DND-41 (cell line): Measurements from ENCODE around the gene PTBP1.

Source experiments
- ATAC-seq: fragments of 200-7000 bp; cut with Tn5 transposase; 3 replicates; pipeline ENCODE4 v1.9.1; 2021; ENCODE audit warnings: low read depth; ENCODE audit not compliant: insufficient read depth
- DNase-seq: peaks from one replicate; pipeline ENCODE4 v3.0.0-alpha.2; 2020
- H2AFZ ChIP-seq: 2 replicates; pipeline ENCODE4 v1.6.0; 2012; ENCODE audit warnings: low read depth, low read length
- H3K27ac ChIP-seq: 2 replicates; pipeline ENCODE4 v1.5.1; 2012; ENCODE audit warnings: low read length, inconsistent platforms
- H3K27me3 ChIP-seq: fragments of 200-600 bp; sonication (generic); 2 replicates; pipeline ENCODE4 v1.6.0; 2012; ENCODE audit warnings: low read length, mild to moderate bottlenecking, inconsistent platforms; ENCODE audit not compliant: insufficient read depth, poor library complexity
- H3K36me3 ChIP-seq: 2 replicates; pipeline ENCODE4 v1.5.1; 2012; ENCODE audit warnings: low read length, inconsistent platforms; ENCODE audit not compliant: insufficient read depth
- H3K4me1 ChIP-seq: 2 replicates; pipeline ENCODE4 v1.5.1; 2012; ENCODE audit warnings: mild to moderate bottlenecking, low read length; ENCODE audit not compliant: insufficient read depth
- H3K4me2 ChIP-seq: 2 replicates; pipeline ENCODE4 v1.6.0; 2012; ENCODE audit warnings: mild to moderate bottlenecking, moderate library complexity, low read length, inconsistent platforms; ENCODE audit not compliant: insufficient read depth
- H3K4me3 ChIP-seq, 2 experiments: fragments of 200-600 bp in 1 of 2; shearing (Covaris generic) in 1 of 2; 2 replicates each; pipeline ENCODE4 v1.5.1; 2012 to 2016; ENCODE audit warnings: inconsistent platforms in 2 of 2, low read length in 2 of 2, mild to moderate bottlenecking in 2 of 2, low read depth in 1 of 2, moderate library complexity in 1 of 2
- H3K79me2 ChIP-seq: 2 replicates; pipeline ENCODE4 v1.6.0; 2012; ENCODE audit warnings: low read length, inconsistent platforms; ENCODE audit not compliant: insufficient read depth
- H3K9ac ChIP-seq: 2 replicates; pipeline ENCODE4 v1.6.0; 2012; ENCODE audit warnings: low read depth, mild to moderate bottlenecking, inconsistent platforms, low read length, moderate library complexity
- H3K9me3 ChIP-seq: 2 replicates; pipeline ENCODE4 v1.5.1; 2012; ENCODE audit warnings: low read length, moderate library complexity, mild to moderate bottlenecking, inconsistent platforms; ENCODE audit not compliant: insufficient read depth, severe bottlenecking
- H4K20me1 ChIP-seq: 2 replicates; pipeline ENCODE4 v1.6.0; 2012; ENCODE audit warnings: low read length; ENCODE audit not compliant: insufficient read depth
- EZH2 ChIP-seq: IDR thresholded peaks from 3 replicates; pipeline ENCODE4 v1.6.1; 2012; ENCODE audit warnings: borderline replicate concordance, low read depth, mild to moderate bottlenecking, moderate library complexity, low read length, inconsistent platforms; ENCODE audit not compliant: severe bottlenecking
- TF ChIP-seq, protein P1 (sequence below): IDR thresholded peaks from 2 replicates; pipeline ENCODE4 v1.5.1; 2012; ENCODE audit warnings: borderline replicate concordance, low read length, moderate library complexity, mild to moderate bottlenecking; ENCODE audit not compliant: poor library complexity, severe bottlenecking; ENCODE audit errors: extremely low read depth

The PTBP1 gene

GRCh38 chr19:821825-822503 lies 24.7 kb downstream of the PTBP1 start, which contains the start of gene PLPPR3:
Gene PLPPR3 (minus strand): TSS chr19:821955. CDS start chr19:821559, 396 bp downstream.
- Histone ChIP-seq H3K9me3 (no peaks in the 10 kb centered on the region), H3K9ac (no peak within 1 kb of the TSS), H4K20me1 (no peaks in the 10 kb centered on the region), H3K79me2 (no peaks in the 10 kb centered on the region), H3K36me3 (no peaks in the 10 kb centered on the region), H3K27me3 (no peaks in the 10 kb centered on the region), H2AFZ (no peak within 1 kb of the TSS), H3K27ac (no peak within 1 kb of the TSS), H3K4me1 (no peaks in the 10 kb centered on the region), H3K4me2 (no peak within 1 kb of the TSS), H3K4me3 (no peak within 1 kb of the TSS)
- DNase-seq (no peak), ATAC-seq (no peak)
- no peak for TF ChIP-seq EZH2
- TF ChIP-seq, protein P1, sequence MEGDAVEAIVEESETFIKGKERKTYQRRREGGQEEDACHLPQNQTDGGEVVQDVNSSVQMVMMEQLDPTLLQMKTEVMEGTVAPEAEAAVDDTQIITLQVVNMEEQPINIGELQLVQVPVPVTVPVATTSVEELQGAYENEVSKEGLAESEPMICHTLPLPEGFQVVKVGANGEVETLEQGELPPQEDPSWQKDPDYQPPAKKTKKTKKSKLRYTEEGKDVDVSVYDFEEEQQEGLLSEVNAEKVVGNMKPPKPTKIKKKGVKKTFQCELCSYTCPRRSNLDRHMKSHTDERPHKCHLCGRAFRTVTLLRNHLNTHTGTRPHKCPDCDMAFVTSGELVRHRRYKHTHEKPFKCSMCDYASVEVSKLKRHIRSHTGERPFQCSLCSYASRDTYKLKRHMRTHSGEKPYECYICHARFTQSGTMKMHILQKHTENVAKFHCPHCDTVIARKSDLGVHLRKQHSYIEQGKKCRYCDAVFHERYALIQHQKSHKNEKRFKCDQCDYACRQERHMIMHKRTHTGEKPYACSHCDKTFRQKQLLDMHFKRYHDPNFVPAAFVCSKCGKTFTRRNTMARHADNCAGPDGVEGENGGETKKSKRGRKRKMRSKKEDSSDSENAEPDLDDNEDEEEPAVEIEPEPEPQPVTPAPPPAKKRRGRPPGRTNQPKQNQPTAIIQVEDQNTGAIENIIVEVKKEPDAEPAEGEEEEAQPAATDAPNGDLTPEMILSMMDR = no peak

DNA sequence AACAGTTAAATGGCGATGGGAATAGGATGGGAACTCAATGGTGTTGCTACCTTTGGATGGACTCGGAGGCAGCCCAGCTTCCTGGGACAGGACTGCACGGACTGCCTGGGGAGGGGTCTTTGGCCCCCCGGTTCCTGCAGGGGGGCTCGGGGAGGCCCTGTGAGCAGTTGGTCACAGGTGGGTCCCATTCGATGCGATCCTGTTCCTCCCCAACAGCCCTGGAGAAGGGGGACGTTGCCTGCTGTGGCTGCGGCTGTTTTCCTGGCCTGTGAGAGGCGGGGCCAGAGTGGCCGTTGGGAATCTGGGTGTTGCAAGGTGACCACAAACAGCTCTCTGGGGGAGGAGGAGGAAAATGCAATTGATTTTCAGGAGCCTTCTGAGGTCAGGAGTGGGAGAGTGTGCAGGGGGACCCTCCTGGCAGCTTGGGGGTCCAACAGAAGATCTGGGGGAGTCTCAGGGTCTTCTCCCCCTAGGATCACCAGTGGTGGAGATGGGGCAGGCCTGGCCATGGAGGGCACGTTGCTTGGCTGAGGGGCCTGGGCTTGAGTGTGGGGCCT lies 26.4 kb downstream of the PTBP1 start:
- ATAC-seq (no peak), DNase-seq (no peak)
- Histone ChIP-seq H3K36me3 (no peaks in the 10 kb centered on the region), H2AFZ (no peak overlapping the region), H4K20me1 (no peaks in the 10 kb centered on the region), H3K27me3 (no peaks in the 10 kb centered on the region), H3K9ac (no peak overlapping the region), H3K27ac (no peak overlapping the region), H3K4me1 (no peaks in the 10 kb centered on the region), H3K79me2 (no peaks in the 10 kb centered on the region), H3K4me3 (no peak overlapping the region), H3K4me2 (no peak overlapping the region), H3K9me3 (no peaks in the 10 kb centered on the region)
- no peak for TF ChIP-seq EZH2
- TF ChIP-seq, protein P1 = no peak

DNA sequence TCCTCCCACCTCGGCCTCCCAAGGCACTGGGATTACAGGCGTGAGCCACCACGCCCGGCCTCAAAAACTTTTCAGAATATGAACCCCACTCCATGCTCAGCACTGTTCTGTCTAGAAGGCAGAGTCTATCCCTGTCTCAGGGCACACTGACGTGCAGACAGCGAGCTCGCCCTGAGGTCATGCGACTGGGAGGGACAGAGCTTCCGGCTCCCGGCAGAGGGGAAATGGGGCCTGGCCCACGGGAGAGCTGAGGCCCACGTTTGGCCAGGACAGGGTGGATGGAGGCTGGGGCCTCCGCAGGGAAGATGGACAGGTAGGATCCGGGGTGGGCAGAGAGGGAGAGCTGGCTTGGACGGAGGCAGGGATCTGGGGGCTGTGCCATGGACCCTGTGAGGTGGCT lies 27.6 kb downstream of the PTBP1 start:
- no peak for DNase-seq
- no peaks in the 10 kb centered on the region for H3K79me2 ChIP-seq
- H3K9ac ChIP-seq = no peak overlapping the region
- no peak overlapping the region for H3K4me2 ChIP-seq
- H3K27ac ChIP-seq = no peak overlapping the region
- H3K4me1 ChIP-seq = no peaks in the 10 kb centered on the region
- no peaks in the 10 kb centered on the region for H3K36me3 ChIP-seq
- no peak overlapping the region for H3K4me3 ChIP-seq
- ATAC-seq = no peak
- no peaks in the 10 kb centered on the region for H4K20me1 ChIP-seq
- no peak overlapping the region for H2AFZ ChIP-seq
- no peaks in the 10 kb centered on the region for H3K9me3 ChIP-seq
- no peak for TF ChIP-seq EZH2
- no peaks in the 10 kb centered on the region for H3K27me3 ChIP-seq

GRCh38 chr19:825897-826644 lies 28.8 kb downstream of the PTBP1 start:
- Histone ChIP-seq H3K4me3 (no peak overlapping the region), H2AFZ (no peak overlapping the region), H3K4me2 (no peak overlapping the region), H3K4me1 (no peaks in the 10 kb centered on the region), H3K27ac (no peak overlapping the region), H3K36me3 (no peaks in the 10 kb centered on the region), H3K27me3 (no peaks in the 10 kb centered on the region), H4K20me1 (no peaks in the 10 kb centered on the region), H3K79me2 (no peaks in the 10 kb centered on the region), H3K9ac (no peak overlapping the region), H3K9me3 (no peaks in the 10 kb centered on the region)
- no peak for TF ChIP-seq EZH2
- no peak for ATAC-seq
- no peak for DNase-seq
